GM10266 (cell line): Measurements from ENCODE around the gene DNAJB9.
"Not testable (repeated sequence)": the region's sequence is repeated elsewhere in the genome, so short reads cannot be mapped to it uniquely, and the experiment has no call there.

Experiments used
- DNase-seq: peaks from one replicate; pipeline ENCODE4 v3.0.0; 2012; ENCODE audit errors: extremely low spot score
- CTCF ChIP-seq: IDR thresholded peaks from 2 replicates; pipeline ENCODE4 v1.5.1; 2012; ENCODE audit warnings: mild to moderate bottlenecking, low read depth; ENCODE audit not compliant: control insufficient read depth, insufficient read depth; ENCODE audit errors: missing control alignments

The DNAJB9 gene

GRCh38 chr7:108533712-108534111 lies 36.0 kb upstream of the DNAJB9 start:
- TF ChIP-seq CTCF = no peak
- DNase-seq = no peak

DNA sequence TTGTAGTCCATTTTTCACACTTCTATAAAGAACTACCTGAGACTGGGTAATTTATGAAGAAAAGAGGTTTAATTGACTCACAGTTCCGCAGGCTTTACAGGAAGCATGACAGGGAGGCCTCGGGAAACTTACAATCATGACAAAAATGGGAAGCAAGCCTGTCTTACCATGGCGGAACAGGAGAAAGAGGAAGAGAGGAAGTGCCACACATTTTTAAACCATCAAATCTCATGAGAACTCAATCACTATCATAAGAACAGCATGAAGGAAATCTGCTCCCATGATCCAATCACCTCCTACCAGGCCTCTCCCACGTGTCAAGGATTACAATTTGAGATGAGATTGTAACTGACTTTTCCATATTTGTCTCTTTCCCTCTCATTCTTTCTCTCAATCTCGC lies 34.4 kb upstream of the DNAJB9 start:
- no peak for TF ChIP-seq CTCF
- no peak for DNase-seq

GRCh38 chr7:108535744-108536143 lies 33.9 kb upstream of the DNAJB9 start:
- DNase-seq = no peak
- no peak for TF ChIP-seq CTCF

GRCh38 chr7:108537229-108537628 lies 32.4 kb upstream of the DNAJB9 start:
- no peak for TF ChIP-seq CTCF
- no peak for DNase-seq

GRCh38 chr7:108538236-108538635 lies 31.4 kb upstream of the DNAJB9 start:
- not testable (repeated sequence) for DNase-seq

- not testable (repeated sequence) for DNase-seq
Observed at GRCh38 chr7:108538685-108539084, 31.0 kb upstream of the DNAJB9 start.

DNA sequence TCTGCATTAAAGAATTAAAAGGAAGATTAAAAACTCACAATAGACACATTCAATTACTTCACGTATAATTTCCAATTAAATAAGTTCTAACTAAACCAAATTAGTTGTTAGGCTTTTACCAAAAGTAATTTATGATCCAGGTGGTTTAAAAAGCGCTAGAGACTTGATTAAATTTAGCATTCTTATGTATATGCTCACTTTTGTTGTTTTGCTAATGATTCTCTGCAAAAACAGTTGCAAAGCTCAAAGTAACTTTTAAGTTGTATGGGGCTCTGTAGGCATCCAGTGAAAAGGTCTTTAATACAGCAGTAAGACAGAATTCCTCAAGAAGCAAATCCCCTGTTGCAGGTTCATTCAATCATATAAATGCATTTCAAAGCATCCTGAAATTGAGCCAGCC lies 28.2 kb upstream of the DNAJB9 start:
- no peak for TF ChIP-seq CTCF
- no peak for DNase-seq

DNA sequence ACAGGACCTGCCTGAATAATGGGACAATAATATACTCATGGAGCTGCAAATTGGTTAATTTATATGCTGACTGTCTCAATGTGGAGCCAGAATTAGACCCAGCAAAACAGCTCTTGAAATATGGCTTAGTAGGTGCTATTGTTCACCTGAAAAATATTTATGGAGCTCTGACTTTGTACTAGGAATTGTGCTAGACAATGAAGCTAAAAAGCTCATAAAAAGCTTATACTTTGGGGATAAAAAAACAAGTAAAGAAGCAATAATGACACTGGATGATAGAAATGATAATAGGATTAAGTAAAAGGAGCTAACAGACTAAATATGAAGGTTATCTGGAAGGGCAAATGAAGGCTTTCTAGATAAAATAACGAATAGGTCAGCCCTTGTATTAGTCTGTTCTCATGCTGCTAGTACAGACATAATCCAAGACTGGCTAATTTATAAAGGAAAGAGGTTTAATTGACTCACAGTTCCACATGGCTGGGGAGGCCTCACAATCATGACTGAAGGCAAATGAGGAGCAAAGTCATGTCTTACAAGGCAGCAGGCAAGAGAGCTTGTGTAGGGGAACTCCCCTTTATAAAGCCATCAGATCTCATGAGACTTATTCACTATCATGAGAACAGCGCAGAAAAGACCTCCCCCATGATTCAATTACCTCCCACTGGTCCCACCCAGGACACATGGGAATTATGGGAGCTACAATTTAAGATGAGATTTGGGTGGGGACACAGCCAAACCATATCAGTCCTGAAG lies 21.4 kb upstream of the DNAJB9 start:
- not testable (repeated sequence) for DNase-seq

- not testable (repeated sequence) for DNase-seq
Observed at GRCh38 chr7:108556665-108557064, 13.0 kb upstream of the DNAJB9 start.
